GM23338 (cell line): ENCODE data around the gene IMPA2. TPM values are rescaled to one million over a fixed set of nuclear protein-coding genes. Genes with fewer than 3 reads are reported as not detected.

Experiments used
- ATAC-seq: fragments of 200-7000 bp; cut with Tn5 transposase; 3 replicates; pipeline ENCODE4 v1.9.1; 2020
- DNase-seq: peaks from one replicate; pipeline ENCODE4 v3.0.0-alpha.2; 2015; ENCODE audit warnings: low spot score
- H2AFZ ChIP-seq: fragments of 200-600 bp; sonication (generic); 2 replicates; pipeline ENCODE4 v1.8.0; 2016; ENCODE audit warnings: antibody characterized with exemption, mild to moderate bottlenecking, moderate library complexity
- H3F3A ChIP-seq: fragments of 200-600 bp; sonication (generic); replicated peaks from 2 replicates; pipeline ENCODE4 v1.8.0; 2017; ENCODE audit warnings: antibody characterized with exemption, mixed run types, low read depth
- H3K27ac ChIP-seq: fragments of 200-600 bp; sonication (generic); 2 replicates; pipeline ENCODE4 v1.6.1; 2016; ENCODE audit warnings: low read depth
- H3K27me3 ChIP-seq: fragments of 200-600 bp; sonication (generic); 2 replicates; pipeline ENCODE4 v1.8.0; 2016; ENCODE audit warnings: mild to moderate bottlenecking, mixed run types, moderate library complexity; ENCODE audit not compliant: insufficient read depth
- H3K36me3 ChIP-seq: fragments of 200-600 bp; sonication (generic); 2 replicates; pipeline ENCODE4 v1.8.0; 2016; ENCODE audit warnings: mild to moderate bottlenecking; ENCODE audit not compliant: insufficient read depth
- H3K4me1 ChIP-seq: fragments of 200-600 bp; sonication (generic); 2 replicates; pipeline ENCODE4 v1.8.0; 2016; ENCODE audit warnings: mild to moderate bottlenecking, moderate library complexity; ENCODE audit not compliant: insufficient read depth
- H3K4me2 ChIP-seq: fragments of 200-600 bp; sonication (generic); 2 replicates; pipeline ENCODE4 v1.7.1; 2017; ENCODE audit warnings: mixed run types
- H3K4me3 ChIP-seq: fragments of 200-600 bp; sonication (generic); 2 replicates; pipeline ENCODE4 v1.6.1; 2016; ENCODE audit warnings: mixed run types
- H3K79me2 ChIP-seq: fragments of 200-600 bp; sonication (generic); replicated peaks from 2 replicates; pipeline ENCODE4 v1.8.0; 2017; ENCODE audit warnings: mild to moderate bottlenecking; ENCODE audit not compliant: insufficient read depth
- H3K9me2 ChIP-seq: fragments of 200-600 bp; sonication (generic); 2 replicates; pipeline ENCODE4 v1.8.0; 2017; ENCODE audit not compliant: insufficient read depth
- H4K20me1 ChIP-seq: fragments of 200-600 bp; sonication (generic); replicated peaks from 2 replicates; pipeline ENCODE4 v1.8.0; 2017; ENCODE audit warnings: mild to moderate bottlenecking; ENCODE audit not compliant: insufficient read depth
- H3K27ac Mint-ChIP-seq: 2 replicates; pipeline ENCODE4 v1.8.0; 2020; ENCODE audit warnings: inconsistent platforms, mild to moderate bottlenecking, moderate library complexity, mixed read lengths
- H3K27me3 Mint-ChIP-seq: 3 replicates; pipeline ENCODE4 v1.8.0; 2022; ENCODE audit warnings: low read depth, mild to moderate bottlenecking, moderate library complexity, mixed read lengths, inconsistent platforms; ENCODE audit not compliant: insufficient read depth, poor library complexity
- H3K36me3 Mint-ChIP-seq: 3 replicates; pipeline ENCODE4 v1.8.0; 2021; ENCODE audit warnings: low read depth, mild to moderate bottlenecking, inconsistent platforms, moderate library complexity, mixed read lengths
- H3K4me1 Mint-ChIP-seq: 3 replicates; pipeline ENCODE4 v1.8.0; 2020; ENCODE audit warnings: mild to moderate bottlenecking, inconsistent platforms, mixed read lengths
- H3K4me3 Mint-ChIP-seq: 3 replicates; pipeline ENCODE4 v1.8.0; 2021; ENCODE audit warnings: moderate library complexity, mild to moderate bottlenecking, inconsistent platforms, mixed read lengths
- H3K9me3 Mint-ChIP-seq: 3 replicates; pipeline ENCODE4 v1.8.0; 2020; ENCODE audit warnings: moderate library complexity, mild to moderate bottlenecking, inconsistent platforms, mixed read lengths
- EZH2phosphoT487 ChIP-seq: fragments of 200-600 bp; sonication (generic); IDR thresholded peaks from one replicate; pipeline ENCODE4 v1.8.1; 2018; ENCODE audit warnings: antibody characterized with exemption; ENCODE audit not compliant: unreplicated experiment
- POLR2AphosphoS5 ChIP-seq: IDR thresholded peaks from 2 replicates; pipeline ENCODE4 v1.6.1; 2016; ENCODE audit warnings: antibody characterized with exemption, low read depth
- ZNF114 ChIP-seq: fragments of 250-450 bp; sonication (Bioruptor Pico); IDR thresholded peaks from 2 replicates; pipeline ENCODE4 v1.5.0; 2020; ENCODE audit warnings: mild to moderate bottlenecking, moderate library complexity
- polyA plus RNA-seq: library from polyadenylated mRNA; unstranded; fragments of >200 nt; fragmentation: Nextera tagmentation; extraction: Ambion mirVana; gene quantifications from 2 replicates; pipeline ENCODE4 v1.2.1, GENCODE V29; 2016
- total RNA-seq: library from RNA; depleted of rRNA; stranded (reverse); fragments of >200 nt; shearing (Covaris generic); gene quantifications from 2 replicates; pipeline ENCODE4 v1.2.3, GENCODE V29; 2014
- TF ChIP-seq, protein P1 (sequence below): fragments of 250-450 bp; sonication (Bioruptor Pico); IDR thresholded peaks from 2 replicates; pipeline ENCODE4 v1.5.0; 2020; ENCODE audit warnings: mild to moderate bottlenecking, moderate library complexity
- TF ChIP-seq, protein P2 (sequence below): IDR thresholded peaks from 2 replicates; pipeline ENCODE4 v1.6.1; 2016; ENCODE audit warnings: antibody characterized with exemption
- TF ChIP-seq, protein P3 (sequence below): IDR thresholded peaks from one replicate; pipeline ENCODE4 v1.6.1; 2018; ENCODE audit warnings: antibody characterized with exemption; ENCODE audit not compliant: unreplicated experiment

IMPA2 gene
- total and polyA plus RNA-seq, 2 experiments from 2014 or later = 50.4 to 122 TPM

DNA sequence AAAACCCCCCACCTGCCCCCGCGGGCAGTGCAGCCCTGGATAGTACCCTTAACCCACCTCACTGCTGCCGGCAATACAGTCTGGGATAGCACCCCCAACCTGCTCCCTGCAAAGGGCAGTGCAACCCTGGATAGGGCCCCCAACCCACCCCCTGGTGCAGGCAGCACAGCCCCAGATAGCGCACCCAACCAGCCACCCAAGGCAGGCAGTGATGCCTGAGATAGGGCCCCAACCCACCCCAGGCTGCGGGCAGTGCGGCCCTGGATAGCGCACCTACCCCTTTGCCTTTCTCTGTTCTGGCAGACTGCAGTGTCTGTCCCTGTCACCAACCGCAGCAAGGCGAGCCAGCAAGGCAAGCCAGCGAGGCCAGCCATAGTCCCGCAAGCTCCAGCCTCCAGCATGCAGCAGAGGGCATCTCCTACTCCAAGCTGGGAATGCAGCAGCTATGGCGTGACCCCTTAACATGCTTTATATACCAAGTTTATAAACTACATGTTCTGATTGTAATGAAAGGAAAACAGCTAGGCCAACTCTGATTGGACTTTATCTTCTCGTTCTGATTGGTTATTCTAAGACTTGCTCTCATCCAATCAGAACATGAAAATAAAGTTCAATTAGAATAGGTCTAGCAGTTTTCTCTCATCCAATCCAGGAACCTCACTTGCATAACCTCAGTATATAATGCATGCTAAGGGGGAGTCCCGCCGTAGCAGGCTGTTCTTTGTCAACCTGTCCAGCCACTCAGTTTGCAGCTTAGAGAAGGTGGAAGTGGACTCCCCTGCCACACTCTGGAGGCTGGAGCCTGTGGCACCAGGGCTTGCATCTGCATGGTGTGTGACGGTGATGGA is 78.3 kb downstream of the IMPA2 start:
- ATAC-seq = no peak; the same call in 2 of the 3 replicates
- Histone ChIP-seq H3F3A (no peaks in the 10 kb centered on the region), H3K9me2 (no peaks in the 10 kb centered on the region), H3K79me2 (no peaks in the 10 kb centered on the region), H3K4me1 (no peaks in the 10 kb centered on the region), H3K27me3 (no peaks in the 10 kb centered on the region), H2AFZ (peak overlapping the region; percentile 83), H3K4me3 (no peak overlapping the region), H3K27ac (no peak overlapping the region), H3K4me2 (no peak overlapping the region), H4K20me1 (no peaks in the 10 kb centered on the region), H3K36me3 (no peaks in the 10 kb centered on the region)
- H3K9me3 Mint-ChIP-seq = peaks cover 6% of the 10 kb centered on the region; the same call in 1 of the 3 replicates
- no peak overlapping the region for H3K27ac Mint-ChIP-seq
- no peaks in the 10 kb centered on the region for H3K36me3 Mint-ChIP-seq
- no peak overlapping the region for H3K4me3 Mint-ChIP-seq
- TF ChIP-seq ZNF114 (CRISPR knock-in tag) (no peak), EZH2phosphoT487 (no peak), POLR2AphosphoS5 (no peak)
- TF ChIP-seq, protein P1, sequence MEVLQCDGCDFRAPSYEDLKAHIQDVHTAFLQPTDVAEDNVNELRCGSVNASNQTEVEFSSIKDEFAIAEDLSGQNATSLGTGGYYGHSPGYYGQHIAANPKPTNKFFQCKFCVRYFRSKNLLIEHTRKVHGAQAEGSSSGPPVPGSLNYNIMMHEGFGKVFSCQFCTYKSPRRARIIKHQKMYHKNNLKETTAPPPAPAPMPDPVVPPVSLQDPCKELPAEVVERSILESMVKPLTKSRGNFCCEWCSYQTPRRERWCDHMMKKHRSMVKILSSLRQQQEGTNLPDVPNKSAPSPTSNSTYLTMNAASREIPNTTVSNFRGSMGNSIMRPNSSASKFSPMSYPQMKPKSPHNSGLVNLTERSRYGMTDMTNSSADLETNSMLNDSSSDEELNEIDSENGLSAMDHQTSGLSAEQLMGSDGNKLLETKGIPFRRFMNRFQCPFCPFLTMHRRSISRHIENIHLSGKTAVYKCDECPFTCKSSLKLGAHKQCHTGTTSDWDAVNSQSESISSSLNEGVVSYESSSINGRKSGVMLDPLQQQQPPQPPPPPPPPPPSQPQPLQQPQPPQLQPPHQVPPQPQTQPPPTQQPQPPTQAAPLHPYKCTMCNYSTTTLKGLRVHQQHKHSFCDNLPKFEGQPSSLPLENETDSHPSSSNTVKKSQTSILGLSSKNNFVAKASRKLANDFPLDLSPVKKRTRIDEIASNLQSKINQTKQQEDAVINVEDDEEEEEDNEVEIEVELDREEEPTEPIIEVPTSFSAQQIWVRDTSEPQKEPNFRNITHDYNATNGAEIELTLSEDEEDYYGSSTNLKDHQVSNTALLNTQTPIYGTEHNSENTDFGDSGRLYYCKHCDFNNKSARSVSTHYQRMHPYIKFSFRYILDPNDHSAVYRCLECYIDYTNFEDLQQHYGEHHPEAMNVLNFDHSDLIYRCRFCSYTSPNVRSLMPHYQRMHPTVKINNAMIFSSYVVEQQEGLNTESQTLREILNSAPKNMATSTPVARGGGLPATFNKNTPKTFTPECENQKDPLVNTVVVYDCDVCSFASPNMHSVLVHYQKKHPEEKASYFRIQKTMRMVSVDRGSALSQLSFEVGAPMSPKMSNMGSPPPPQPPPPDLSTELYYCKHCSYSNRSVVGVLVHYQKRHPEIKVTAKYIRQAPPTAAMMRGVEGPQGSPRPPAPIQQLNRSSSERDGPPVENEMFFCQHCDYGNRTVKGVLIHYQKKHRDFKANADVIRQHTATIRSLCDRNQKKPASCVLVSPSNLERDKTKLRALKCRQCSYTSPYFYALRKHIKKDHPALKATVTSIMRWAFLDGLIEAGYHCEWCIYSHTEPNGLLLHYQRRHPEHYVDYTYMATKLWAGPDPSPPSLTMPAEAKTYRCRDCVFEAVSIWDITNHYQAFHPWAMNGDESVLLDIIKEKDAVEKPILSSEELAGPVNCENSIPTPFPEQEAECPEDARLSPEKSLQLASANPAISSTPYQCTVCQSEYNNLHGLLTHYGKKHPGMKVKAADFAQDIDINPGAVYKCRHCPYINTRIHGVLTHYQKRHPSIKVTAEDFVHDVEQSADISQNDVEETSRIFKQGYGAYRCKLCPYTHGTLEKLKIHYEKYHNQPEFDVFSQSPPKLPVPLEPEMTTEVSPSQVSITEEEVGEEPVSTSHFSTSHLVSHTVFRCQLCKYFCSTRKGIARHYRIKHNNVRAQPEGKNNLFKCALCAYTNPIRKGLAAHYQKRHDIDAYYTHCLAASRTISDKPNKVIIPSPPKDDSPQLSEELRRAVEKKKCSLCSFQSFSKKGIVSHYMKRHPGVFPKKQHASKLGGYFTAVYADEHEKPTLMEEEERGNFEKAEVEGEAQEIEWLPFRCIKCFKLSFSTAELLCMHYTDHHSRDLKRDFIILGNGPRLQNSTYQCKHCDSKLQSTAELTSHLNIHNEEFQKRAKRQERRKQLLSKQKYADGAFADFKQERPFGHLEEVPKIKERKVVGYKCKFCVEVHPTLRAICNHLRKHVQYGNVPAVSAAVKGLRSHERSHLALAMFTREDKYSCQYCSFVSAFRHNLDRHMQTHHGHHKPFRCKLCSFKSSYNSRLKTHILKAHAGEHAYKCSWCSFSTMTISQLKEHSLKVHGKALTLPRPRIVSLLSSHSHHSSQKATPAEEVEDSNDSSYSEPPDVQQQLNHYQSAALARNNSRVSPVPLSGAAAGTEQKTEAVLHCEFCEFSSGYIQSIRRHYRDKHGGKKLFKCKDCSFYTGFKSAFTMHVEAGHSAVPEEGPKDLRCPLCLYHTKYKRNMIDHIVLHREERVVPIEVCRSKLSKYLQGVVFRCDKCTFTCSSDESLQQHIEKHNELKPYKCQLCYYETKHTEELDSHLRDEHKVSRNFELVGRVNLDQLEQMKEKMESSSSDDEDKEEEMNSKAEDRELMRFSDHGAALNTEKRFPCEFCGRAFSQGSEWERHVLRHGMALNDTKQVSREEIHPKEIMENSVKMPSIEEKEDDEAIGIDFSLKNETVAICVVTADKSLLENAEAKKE (CRISPR knock-in tag) = no peak
- TF ChIP-seq, protein P2, sequence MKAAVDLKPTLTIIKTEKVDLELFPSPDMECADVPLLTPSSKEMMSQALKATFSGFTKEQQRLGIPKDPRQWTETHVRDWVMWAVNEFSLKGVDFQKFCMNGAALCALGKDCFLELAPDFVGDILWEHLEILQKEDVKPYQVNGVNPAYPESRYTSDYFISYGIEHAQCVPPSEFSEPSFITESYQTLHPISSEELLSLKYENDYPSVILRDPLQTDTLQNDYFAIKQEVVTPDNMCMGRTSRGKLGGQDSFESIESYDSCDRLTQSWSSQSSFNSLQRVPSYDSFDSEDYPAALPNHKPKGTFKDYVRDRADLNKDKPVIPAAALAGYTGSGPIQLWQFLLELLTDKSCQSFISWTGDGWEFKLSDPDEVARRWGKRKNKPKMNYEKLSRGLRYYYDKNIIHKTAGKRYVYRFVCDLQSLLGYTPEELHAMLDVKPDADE = no peak
- TF ChIP-seq, protein P3, sequence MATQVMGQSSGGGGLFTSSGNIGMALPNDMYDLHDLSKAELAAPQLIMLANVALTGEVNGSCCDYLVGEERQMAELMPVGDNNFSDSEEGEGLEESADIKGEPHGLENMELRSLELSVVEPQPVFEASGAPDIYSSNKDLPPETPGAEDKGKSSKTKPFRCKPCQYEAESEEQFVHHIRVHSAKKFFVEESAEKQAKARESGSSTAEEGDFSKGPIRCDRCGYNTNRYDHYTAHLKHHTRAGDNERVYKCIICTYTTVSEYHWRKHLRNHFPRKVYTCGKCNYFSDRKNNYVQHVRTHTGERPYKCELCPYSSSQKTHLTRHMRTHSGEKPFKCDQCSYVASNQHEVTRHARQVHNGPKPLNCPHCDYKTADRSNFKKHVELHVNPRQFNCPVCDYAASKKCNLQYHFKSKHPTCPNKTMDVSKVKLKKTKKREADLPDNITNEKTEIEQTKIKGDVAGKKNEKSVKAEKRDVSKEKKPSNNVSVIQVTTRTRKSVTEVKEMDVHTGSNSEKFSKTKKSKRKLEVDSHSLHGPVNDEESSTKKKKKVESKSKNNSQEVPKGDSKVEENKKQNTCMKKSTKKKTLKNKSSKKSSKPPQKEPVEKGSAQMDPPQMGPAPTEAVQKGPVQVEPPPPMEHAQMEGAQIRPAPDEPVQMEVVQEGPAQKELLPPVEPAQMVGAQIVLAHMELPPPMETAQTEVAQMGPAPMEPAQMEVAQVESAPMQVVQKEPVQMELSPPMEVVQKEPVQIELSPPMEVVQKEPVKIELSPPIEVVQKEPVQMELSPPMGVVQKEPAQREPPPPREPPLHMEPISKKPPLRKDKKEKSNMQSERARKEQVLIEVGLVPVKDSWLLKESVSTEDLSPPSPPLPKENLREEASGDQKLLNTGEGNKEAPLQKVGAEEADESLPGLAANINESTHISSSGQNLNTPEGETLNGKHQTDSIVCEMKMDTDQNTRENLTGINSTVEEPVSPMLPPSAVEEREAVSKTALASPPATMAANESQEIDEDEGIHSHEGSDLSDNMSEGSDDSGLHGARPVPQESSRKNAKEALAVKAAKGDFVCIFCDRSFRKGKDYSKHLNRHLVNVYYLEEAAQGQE = no peak
- peaks cover 8% of the 10 kb centered on the region for H3K27me3 Mint-ChIP-seq
- no peaks in the 10 kb centered on the region; the same call in 2 of the 3 replicates for H3K4me1 Mint-ChIP-seq
- DNase-seq = no peak
